Erythroblast (primary cell): ENCODE data around the gene TSC1.

ENCODE experiments used
- DNase-seq, 2 experiments: peaks; one replicate each; lab custom pipeline; 2025; lab: John Stamatoyannopoulos, UW
- GATA1 ChIP-seq: IDR thresholded peaks from 2 replicates; pipeline ENCODE4 v1.6.1; 2011; ENCODE audit warnings: low read depth, mild to moderate bottlenecking, control low read depth, low read length, moderate library complexity
- POLR2A ChIP-seq: IDR thresholded peaks from 2 replicates; pipeline ENCODE4 v1.6.1; 2011; ENCODE audit warnings: mild to moderate bottlenecking, low read length

TSC1 gene

DNA sequence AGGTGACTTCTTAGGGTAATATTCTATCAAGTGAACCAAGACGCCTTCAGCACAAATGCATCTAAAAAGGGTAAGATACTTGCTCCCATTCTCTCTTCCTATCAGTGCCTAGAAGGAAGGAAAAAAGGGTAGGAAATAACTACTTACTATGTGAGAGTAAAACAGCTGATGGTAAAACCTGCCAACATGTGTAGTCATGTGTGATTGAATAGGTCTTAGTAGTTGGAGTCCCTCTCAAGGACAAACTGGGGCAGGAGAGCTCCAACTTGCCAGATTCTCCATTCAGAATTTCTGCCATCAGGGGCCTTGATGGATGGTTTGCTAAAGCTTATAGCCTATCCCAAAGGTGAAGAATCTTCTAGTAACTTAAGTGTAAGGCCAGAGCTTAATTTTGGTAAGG, 5.2 kb downstream of the TSC1 start:
- TF ChIP-seq GATA1, result no peak
- no peak for TF ChIP-seq POLR2A

DNA sequence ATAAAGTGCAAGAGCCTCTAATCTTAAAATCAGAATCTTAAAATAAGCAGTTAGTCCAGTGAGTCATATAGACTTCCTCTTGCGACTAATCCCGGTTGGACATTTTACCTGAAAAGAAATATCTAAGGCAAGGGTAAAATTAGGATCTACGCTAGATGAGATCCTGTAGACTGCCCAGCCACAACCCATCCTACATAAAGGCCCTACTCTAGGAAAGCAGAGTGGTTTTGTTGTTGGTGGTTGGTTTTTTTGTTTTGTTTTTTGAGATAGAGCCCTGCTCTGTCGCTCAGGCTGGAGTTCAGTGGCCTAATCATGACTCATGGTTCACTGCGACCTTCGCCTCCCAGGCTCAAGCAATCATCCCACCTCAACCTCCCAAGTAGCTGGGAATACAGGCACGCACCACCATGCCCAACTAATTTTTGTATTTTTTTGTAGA, 6.9 kb downstream of the TSC1 start:
- TF ChIP-seq POLR2A, result no peak
- TF ChIP-seq GATA1, result no peak

More for the DNA sequence above, 5.2 kb downstream of the TSC1 start:
- no peak for DNase-seq

DNA sequence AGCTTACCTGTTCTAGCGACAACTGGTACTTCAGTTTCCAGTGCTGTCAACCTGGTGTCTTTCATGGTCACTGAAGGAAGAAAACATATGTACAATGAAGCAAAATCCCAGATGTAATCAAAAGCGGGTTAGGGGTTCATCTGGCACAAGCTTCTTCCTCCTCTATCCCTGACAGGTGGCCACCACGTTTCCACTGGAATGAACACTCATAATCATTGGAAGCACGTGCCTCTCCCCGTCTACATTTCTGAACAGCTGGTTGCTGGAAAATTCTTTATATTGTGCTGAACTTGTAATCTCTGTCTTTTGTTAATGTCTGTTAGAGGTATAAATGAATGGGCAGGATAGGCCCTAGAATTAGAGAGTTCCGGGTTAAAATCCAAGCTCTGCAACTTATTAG, 9.4 kb downstream of the TSC1 start:
- DNase-seq, result no peak
- TF ChIP-seq GATA1 (no peak), POLR2A (no peak)

More for the DNA sequence above, 6.9 kb downstream of the TSC1 start:
- no peak for DNase-seq

DNA sequence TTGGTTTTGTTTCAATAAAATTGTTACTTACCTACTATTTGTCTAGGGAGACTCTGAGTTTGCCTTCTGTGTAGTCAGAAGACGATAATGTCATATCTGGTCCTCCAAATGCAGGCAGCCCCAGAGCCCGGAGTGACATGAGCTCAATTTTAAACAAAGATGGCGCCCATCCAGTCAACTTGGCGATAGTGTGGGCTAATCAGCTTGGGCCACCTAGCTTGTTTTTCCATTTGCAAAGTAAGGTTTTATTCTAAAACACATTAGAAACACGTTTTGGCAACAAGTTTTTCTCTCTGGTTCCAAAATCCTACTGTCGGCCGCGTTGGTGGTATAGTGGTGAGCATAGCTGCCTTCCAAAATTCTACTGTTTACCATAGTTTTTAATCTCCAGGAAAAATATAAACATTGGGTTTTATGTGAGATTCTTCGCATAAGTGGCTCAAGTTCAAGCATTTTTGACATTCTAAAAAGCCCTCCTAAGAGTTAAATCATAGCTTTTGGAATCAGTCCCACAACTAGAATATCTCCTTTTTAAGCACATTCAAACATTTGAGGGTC, 13.2 kb downstream of the TSC1 start:
- no peak for TF ChIP-seq GATA1
- TF ChIP-seq POLR2A, result no peak
- no peak for DNase-seq

DNA sequence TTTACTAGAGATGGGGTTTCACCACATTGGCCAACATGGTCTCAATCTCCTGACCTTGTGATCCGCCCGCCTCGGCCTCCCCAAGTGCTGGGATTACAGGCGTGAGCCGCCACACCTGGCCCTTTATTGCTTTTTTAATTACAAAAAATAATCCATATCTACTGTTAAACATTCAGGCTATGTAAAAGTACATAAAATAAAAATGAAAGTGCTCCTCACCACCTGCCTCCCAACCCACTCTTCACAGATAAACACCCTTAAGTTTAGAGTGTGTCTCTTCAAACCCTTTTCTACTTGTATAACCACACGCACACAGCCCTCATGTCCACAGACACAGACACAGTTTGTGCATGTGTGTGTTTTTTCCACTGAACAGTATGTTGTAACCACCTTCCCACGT, 16.7 kb downstream of the TSC1 start:
- TF ChIP-seq GATA1 (no peak), POLR2A (no peak)
- no peak for DNase-seq

DNA sequence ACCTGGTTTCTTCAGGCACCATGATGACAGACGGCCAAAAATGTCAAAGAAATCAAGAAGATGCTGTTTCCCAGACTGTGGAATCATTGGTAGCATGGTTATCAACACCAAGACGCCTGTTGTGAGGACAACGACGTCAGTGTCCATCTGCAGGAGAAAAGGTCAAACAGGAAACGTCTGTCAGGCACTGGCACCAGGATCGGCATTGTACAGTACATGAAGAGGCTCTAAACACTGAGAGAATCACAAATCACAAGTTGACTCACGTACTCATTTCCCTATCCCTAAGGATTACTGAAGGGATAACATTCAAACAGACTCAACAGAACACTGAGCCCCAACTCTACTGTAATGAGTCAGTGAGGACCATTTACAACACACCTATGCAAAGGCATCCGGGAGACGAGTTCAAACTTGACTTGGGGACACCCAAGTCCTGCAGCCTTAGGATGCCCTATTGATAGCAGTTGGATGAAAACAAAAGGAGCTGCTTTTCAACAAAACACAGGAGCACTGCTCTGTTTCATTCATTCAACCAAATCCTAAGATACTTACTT, 21.0 kb downstream of the TSC1 start:
- DNase-seq, result no peak
- no peak for TF ChIP-seq GATA1
- TF ChIP-seq POLR2A, result no peak

DNA sequence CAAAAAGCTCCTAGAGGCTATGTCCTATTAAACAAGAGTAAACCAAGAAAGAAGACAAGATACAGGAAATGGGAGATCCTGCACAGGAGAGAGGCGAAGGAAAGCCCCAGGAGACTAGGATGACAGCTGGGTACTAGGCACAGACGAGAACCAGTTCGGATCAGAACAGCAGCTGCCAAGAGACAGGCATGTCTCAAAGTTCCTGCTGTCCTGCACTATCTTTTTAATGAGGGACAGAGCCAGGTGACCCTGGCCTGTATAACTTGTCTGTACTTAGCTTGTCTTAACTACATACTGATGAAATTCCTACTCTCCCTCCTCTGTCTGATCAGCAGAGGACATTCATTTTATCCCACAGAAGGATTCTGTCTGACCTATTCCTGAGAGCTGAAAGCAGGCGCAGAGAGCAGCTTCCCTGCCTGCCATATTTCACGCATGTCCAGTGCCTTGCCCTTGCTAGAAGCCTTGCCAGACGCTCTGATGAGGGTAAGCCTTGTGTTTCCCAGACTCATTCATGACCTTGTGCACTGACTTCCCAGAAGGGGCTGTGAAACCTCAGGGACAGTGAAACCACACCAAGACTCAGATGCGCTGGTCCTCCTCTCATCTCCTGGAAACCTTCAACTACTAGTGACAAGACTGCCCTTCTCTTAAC, 24.7 kb downstream of the TSC1 start:
- no peak for DNase-seq
- TF ChIP-seq POLR2A (no peak), GATA1 (no peak)

DNA sequence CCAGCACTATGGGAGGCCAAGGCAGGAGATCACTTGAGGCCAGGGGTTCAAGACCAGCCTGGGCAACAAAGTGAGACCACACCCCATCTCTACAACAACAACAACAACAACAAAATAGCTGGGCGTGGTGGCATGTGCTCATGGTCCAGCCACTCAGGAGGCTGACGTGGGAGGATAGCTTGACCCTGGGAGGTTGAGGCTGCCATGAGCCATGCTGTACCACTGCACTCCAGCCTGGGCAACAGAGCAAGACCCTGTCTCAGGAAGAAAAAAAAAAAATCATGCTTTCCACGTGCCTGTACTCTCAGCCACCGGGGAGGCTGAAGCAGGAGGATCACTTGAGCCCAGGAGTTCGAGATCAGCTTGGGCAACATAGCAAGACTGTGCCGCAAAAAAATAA, 29.5 kb downstream of the TSC1 start:
- TF ChIP-seq POLR2A (no peak), GATA1 (no peak)
- no peak for DNase-seq

DNA sequence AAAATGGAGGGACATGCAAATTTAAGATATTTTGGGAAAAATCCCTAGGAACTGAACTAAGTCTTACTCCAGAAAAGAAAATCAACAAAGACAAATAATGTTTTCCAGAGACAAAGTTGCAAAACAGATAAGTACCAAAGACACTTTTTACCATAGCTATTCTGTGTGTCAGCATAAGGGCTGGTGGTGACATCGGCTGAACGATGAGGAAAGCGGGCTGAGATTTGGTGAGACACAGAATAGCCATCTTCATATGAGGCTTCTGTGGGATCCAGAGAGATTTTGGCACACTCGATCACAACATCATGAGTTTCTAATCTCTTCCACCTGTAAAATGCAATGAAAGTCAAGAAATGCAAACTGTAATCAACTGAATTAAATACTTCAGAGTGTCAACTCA, 32.3 kb downstream of the TSC1 start:
- TF ChIP-seq GATA1 (no peak), POLR2A (no peak)
- DNase-seq, result no peak

DNA sequence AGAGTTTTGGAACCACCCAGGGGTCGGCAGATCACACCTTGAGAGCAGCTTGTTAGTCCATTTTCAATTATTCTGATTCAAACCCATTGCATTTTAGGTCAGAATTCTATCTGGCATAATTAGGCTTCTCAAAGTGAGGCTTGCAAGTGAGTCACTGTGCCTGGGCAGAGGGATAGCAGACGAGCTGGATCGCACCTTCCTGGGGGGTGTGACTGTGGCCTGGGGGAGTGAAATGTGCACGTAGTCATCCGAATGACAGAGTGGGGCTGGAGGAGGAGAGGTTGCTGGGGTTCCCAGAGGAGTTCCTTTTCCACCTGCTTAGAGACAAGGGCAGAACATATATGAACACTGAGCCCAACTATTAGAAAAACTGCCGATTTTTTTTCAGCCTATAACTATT, 34.0 kb downstream of the TSC1 start:
- TF ChIP-seq POLR2A, result no peak
- TF ChIP-seq GATA1, result no peak
- no peak for DNase-seq

DNA sequence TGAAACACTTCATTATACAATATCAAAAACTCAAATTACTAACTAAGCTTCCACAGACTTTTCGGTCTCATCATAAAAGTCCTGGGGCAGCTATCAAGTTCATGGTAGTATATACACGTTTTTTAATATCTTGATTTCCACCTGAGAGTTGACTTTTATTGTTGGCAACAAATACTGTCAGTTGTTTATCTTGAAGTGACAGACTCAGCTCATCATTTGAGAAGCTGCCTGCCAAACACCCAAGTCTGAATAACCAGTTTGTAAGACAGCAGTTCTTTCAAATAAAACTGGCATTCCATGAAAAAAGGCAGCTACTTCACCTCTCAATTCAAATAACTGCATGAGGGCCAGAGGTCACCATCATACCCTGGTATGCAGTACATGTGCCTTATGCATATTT, 35.1 kb downstream of the TSC1 start:
- TF ChIP-seq GATA1, result no peak
- no peak for TF ChIP-seq POLR2A
- no peak for DNase-seq

DNA sequence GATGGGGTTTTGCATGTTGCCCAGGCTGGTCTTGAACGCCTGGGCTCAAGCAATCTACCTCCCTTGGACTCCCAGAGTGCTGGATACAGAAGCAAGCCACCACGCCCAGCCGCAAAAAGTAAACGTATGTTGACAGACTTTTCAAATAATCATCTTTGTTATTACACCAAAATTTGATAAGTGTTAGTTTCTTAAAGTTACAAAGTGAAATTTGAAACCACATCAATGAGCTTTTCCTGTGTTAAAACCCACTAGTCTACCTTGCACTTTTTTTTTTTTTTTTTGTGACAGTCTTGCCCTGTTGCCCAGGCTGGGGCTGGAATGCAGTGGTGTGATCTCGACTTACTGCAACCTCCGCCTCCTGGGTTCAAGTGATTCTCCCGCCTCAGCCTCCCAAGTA, 35.8 kb downstream of the TSC1 start:
- DNase-seq, result no peak
- no peak for TF ChIP-seq POLR2A
- no peak for TF ChIP-seq GATA1

DNA sequence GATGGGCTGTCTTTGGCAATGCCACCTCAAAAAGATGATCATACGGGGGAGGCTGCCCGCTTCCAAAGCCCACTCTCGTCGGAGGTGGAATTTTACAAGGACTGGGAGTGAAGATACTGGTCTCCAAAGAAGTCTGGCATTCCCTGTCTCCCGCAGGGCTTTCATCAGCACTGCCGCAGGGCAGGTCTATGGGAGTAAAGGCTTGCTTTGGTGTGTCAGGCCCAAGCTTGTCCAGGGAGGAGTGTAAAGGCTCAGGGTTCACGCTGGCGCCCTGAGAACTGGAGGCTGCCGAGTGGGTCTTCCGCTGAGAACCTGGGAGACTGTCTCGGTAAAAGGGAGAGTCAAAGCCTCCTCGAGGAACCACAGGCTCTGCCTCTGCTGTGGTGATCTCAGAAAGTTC, 38.7 kb downstream of the TSC1 start:
- TF ChIP-seq POLR2A (no peak), GATA1 (no peak)
- DNase-seq, result no peak

DNA sequence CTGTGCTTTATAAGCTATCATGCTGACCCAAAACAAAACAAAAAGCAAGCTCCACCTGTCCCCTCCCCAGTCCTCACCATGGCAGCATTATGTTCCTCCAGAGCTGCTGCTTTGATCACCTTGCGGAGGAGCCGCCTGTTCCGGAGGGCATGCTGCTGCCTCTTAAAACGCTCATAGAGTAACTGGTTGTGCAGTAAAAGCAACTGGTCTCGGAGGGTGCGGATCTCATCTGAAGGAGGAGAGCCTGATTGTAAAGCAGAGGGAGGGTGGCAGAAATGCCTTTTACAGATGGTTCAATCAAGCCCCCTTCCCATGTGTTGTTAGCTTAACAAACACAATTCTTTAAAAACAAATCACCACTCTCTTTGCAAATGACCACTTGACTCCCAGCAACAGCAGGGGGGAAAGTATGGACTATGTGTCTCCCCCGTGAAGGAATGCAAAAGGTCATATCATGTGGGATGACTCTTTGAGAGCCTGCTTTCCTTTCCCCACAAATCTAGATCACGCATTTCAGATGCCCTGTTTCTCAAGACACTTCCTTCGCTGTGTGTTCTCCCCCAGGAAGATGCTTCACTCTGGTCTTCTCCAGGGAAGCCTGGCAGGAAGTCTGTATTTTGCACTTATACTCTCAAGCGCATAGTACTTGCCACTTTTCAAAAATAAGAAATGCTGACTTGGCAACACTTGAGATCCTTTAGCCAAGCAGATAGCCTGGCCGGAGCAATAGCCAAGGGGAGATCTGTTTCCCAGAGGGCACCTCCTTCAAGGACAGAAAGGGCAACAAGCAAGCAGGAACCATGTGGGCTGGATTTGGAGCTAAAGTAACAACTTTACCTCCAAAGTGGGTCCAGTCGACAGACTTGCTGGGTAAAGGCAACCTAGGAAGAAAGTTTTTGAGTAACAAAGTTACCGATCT, 40.6 kb downstream of the TSC1 start:
- no peak for TF ChIP-seq POLR2A
- TF ChIP-seq GATA1, result no peak
- no peak for DNase-seq
